ENCODE data around the gene PSMD2.
A peak's percentile ranks its signal among the peaks of the same experiment; 100 is the strongest.

GRCh38 chr3:184284696-184285095, 14.3 kb upstream of the PSMD2 start:
- no peak for TF ChIP-seq EZH2 (IDR thresholded peaks at IDR 0.05; ENCODE audit: borderline replicate concordance, low read depth, low read length, poor library complexity, severe bottlenecking)
- peak; percentile 60 for TF ChIP-seq CTCF (conservative IDR thresholded peaks at IDR 0.05; ENCODE audit: low read depth, low read length)
